Cardiac muscle cell (in vitro differentiated cells and primary cell): ENCODE results near the gene TOP2B. TPM values are rescaled to one million over a fixed set of nuclear protein-coding genes. Genes with fewer than 3 reads are reported as not detected.

Source experiments
- DNase-seq, 2 donors: peaks; one replicate each; pipeline versions ENCODE4 v3.0.0 to v3.0.0-alpha.2; 2010 to 2017; ENCODE audit warnings: low read depth in 1 of 2, low spot score in 1 of 2
- H3K27ac ChIP-seq: fragments of 200-600 bp; sonication (generic); 2 replicates; pipeline ENCODE4 v1.5.1; 2016
- H3K27me3 ChIP-seq: fragments of 200-600 bp; sonication (generic); 2 replicates; pipeline ENCODE4 v1.6.0; 2016; ENCODE audit warnings: control low read depth
- H3K36me3 ChIP-seq: fragments of 200-600 bp; sonication (generic); 2 replicates; pipeline ENCODE4 v1.5.1; 2016; ENCODE audit warnings: control low read depth
- H3K4me1 ChIP-seq: fragments of 200-600 bp; sonication (generic); 2 replicates; pipeline ENCODE4 v1.8.1; 2017; ENCODE audit warnings: low read depth, mild to moderate bottlenecking, mixed run types
- H3K4me3 ChIP-seq: fragments of 200-600 bp; sonication (generic); 2 replicates; pipeline ENCODE4 v1.5.1; 2016; ENCODE audit warnings: mild to moderate bottlenecking
- H3K9me3 ChIP-seq: fragments of 200-600 bp; sonication (generic); 2 replicates; pipeline ENCODE4 v1.5.1; 2017; ENCODE audit warnings: low read depth, mild to moderate bottlenecking, control low read depth
- polyA plus RNA-seq: library from polyadenylated mRNA; unstranded; fragments of >200 nt; fragmentation: Nextera tagmentation; extraction: Ambion mirVana; gene quantifications from 2 replicates; pipeline ENCODE4 v1.2.1, GENCODE V29; 2016
- total RNA-seq: library from RNA; depleted of rRNA; stranded (reverse); fragments of >200 nt; gene quantifications from 2 replicates; pipeline ENCODE4 v1.2.3, GENCODE V29; 2016
- TF ChIP-seq, protein P1 (sequence below): IDR thresholded peaks from 2 replicates; pipeline ENCODE4 v1.5.1; 2012; ENCODE audit warnings: low read depth, mild to moderate bottlenecking, low read length

The TOP2B gene
- total and polyA plus RNA-seq, 2 experiments from 2014 or later, result 108 to 119 TPM

DNA sequence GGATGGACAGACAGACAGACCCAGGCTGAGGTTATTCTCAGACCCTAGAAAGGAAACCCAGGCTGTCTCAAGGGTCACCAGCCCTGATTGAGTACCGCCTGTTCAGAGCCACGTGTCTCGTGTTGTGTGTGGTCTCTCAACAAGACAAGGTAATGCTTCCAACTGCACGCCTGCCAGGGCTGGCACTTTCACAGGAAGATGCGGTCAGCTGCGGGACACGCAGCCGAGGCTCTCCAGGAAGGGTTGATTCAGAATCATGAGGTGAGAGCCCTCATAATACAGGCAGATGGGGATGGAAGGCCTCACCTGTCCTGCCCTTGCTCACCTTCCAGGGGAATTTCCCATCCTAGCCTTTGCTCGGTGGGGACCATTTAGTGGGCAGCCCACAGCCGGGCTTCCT is 81.4 kb downstream of the TOP2B start:
- Histone ChIP-seq H3K4me3 (no peak overlapping the region), H3K9me3 (no peaks in the 10 kb centered on the region), H3K36me3 (peaks cover 4% of the 10 kb centered on the region), H3K27me3 (no peaks in the 10 kb centered on the region), H3K27ac (peak overlapping the region; percentile 81), H3K4me1 (peaks cover 5% of the 10 kb centered on the region)
- TF ChIP-seq, protein P1, sequence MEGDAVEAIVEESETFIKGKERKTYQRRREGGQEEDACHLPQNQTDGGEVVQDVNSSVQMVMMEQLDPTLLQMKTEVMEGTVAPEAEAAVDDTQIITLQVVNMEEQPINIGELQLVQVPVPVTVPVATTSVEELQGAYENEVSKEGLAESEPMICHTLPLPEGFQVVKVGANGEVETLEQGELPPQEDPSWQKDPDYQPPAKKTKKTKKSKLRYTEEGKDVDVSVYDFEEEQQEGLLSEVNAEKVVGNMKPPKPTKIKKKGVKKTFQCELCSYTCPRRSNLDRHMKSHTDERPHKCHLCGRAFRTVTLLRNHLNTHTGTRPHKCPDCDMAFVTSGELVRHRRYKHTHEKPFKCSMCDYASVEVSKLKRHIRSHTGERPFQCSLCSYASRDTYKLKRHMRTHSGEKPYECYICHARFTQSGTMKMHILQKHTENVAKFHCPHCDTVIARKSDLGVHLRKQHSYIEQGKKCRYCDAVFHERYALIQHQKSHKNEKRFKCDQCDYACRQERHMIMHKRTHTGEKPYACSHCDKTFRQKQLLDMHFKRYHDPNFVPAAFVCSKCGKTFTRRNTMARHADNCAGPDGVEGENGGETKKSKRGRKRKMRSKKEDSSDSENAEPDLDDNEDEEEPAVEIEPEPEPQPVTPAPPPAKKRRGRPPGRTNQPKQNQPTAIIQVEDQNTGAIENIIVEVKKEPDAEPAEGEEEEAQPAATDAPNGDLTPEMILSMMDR, result no peak
- no peak for DNase-seq

DNA sequence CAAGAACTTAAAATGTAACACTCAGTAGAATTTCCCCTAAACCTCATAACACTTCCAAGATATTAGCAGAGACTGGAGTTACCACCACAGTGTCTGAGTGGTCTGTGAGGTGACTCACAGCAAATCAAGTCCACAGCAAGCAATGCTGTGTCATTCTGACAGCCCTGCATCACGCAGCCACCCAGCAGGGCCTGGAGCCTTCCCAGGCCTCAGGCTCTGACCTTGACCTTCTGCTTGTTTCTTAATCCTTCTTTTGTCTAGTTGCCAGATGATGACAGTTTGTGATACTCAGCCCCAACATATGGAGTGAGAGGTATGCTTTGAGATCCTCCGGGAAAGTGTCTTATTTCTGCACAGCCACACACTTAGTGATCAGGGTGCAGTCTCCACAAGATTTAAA is 82.5 kb downstream of the TOP2B start:
- Histone ChIP-seq H3K27ac (peak overlapping the region; percentile 81), H3K27me3 (no peaks in the 10 kb centered on the region), H3K4me3 (no peak overlapping the region), H3K4me1 (peaks cover 5% of the 10 kb centered on the region), H3K36me3 (peaks cover 4% of the 10 kb centered on the region), H3K9me3 (no peaks in the 10 kb centered on the region)
- peak; percentile 46 to 53 for DNase-seq
- TF ChIP-seq, protein P1, result no peak

DNA sequence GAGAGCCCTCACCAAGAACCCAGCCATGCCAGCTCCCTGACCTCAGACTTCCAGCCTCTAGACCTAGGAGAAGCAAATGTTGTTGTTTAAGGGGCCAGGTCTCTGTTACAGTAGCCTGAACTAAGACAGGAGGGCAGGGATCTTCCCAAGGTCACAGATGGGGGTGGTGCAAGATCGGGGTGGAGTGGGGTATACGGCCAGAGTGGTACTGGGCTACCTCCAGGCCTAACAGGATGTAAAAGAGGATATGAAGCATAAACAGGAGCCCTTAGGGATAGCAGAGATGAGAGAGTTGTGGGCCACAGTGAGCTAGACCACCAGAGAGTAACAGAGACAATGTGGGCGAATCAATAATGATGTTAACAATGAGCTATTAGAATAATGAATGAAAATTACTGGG is 82.9 kb downstream of the TOP2B start:
- Histone ChIP-seq H3K36me3 (peaks cover 4% of the 10 kb centered on the region), H3K27ac (peak overlapping the region; percentile 81), H3K4me3 (no peak overlapping the region), H3K27me3 (no peaks in the 10 kb centered on the region), H3K9me3 (no peaks in the 10 kb centered on the region), H3K4me1 (peaks cover 5% of the 10 kb centered on the region)
- TF ChIP-seq, protein P1, result no peak
- no peak for DNase-seq

DNA sequence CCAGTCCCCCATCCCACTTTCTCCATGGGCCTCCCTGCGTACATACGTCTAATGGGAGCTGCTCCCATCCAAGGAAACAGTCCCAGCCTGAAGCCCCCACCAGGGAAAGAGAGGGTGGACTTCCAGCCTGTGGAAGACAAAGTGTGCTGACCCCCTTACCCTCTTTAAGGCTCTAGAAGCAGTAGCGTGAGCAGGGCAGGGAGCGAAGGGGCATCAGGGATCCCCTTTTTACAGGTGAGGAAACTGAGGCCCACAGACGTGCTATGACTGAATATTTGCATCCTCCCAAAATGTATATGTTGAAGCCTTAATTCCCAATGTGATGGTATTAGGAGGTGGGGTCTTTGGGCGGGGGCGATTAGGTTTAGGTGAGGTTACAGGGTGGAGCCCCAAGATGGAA is 83.4 kb downstream of the TOP2B start:
- Histone ChIP-seq H3K27ac (peak overlapping the region; percentile 81), H3K36me3 (peaks cover 7% of the 10 kb centered on the region), H3K27me3 (no peaks in the 10 kb centered on the region), H3K9me3 (no peaks in the 10 kb centered on the region), H3K4me1 (peaks cover 5% of the 10 kb centered on the region), H3K4me3 (no peak overlapping the region)
- DNase-seq, result no peak
- TF ChIP-seq, protein P1, result no peak

DNA sequence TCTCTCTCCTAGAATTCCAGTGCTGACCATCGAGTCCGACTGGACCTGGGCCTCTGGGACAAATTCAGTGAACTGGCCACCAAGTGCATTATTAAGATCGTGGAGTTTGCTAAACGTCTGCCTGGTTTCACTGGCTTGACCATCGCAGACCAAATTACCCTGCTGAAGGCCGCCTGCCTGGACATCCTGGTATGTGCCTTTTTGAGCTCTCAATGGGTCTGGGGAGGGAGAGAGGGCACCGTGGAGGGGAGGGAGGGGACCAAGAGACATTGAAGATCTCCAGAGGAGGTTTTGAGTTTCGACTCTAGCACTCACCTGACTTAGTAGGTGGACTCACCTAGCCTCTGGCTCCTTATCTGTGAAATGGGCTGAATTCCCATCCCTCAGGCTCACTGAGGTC is 84.2 kb downstream of the TOP2B start:
- no peak overlapping the region for H3K4me3 ChIP-seq
- H3K27ac ChIP-seq, result no peak overlapping the region
- H3K36me3 ChIP-seq, result peaks cover 7% of the 10 kb centered on the region
- peaks cover 5% of the 10 kb centered on the region for H3K4me1 ChIP-seq
- TF ChIP-seq, protein P1, result no peak
- H3K27me3 ChIP-seq, result no peaks in the 10 kb centered on the region
- no peaks in the 10 kb centered on the region for H3K9me3 ChIP-seq
- DNase-seq, result no peak

DNA sequence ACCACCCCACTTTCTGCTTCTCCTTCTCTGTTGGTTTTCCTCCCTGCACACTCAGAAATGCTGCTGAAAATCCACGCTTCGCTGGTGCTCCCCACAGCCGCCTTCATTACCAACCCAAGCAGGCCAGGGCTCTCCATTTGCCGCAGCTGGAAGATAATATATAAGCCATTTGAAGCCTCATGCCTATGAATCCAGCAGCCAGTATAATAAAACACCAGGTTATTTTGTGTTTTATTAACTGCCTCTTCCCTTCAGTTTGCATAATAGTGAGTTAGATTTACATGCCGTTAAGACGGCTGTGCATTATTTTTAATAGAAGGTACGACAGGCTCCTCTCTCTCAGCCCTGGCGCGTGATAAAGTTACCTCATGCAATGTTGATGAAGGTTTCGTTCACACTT is 86.6 kb downstream of the TOP2B start:
- no peak for DNase-seq
- Histone ChIP-seq H3K27ac (peak overlapping the region; percentile 7), H3K27me3 (no peaks in the 10 kb centered on the region), H3K4me1 (peaks cover 16% of the 10 kb centered on the region), H3K9me3 (no peaks in the 10 kb centered on the region), H3K4me3 (no peak overlapping the region), H3K36me3 (peaks cover 7% of the 10 kb centered on the region)
- TF ChIP-seq, protein P1, result no peak
